GM18517 (cell line): ENCODE data around the gene WDR33.

Experiments used
- ATAC-seq: cut with Tn5 transposase; IDR thresholded peaks from one replicate; pipeline ENCODE4 v1.9.1; 2021; ENCODE audit warnings: mild to moderate bottlenecking, moderate library complexity; ENCODE audit not compliant: unreplicated experiment

The WDR33 gene

GRCh38 chr2:127698553-127699355 lies 112.2 kb downstream of the WDR33 start:
- no peak for ATAC-seq

GRCh38 chr2:127697482-127698180 lies 113.3 kb downstream of the WDR33 start:
- no peak for ATAC-seq

- ATAC-seq, result no peak
These were observed 115.2 kb downstream of the WDR33 start for GRCh38 chr2:127695491-127696472.

GRCh38 chr2:127694986-127695385 lies 116.0 kb downstream of the WDR33 start:
- no peak for ATAC-seq

- no peak for ATAC-seq
These were observed 120.3 kb downstream of the WDR33 start for GRCh38 chr2:127690696-127691095.

GRCh38 chr2:127688405-127688804 lies 122.6 kb downstream of the WDR33 start:
- no peak for ATAC-seq

- no peak for ATAC-seq
These were observed 125.4 kb downstream of the WDR33 start for GRCh38 chr2:127685410-127686080.

GRCh38 chr2:127683757-127684156 lies 127.2 kb downstream of the WDR33 start:
- ATAC-seq, result no peak

GRCh38 chr2:127683056-127683455 lies 127.9 kb downstream of the WDR33 start:
- ATAC-seq, result no peak

GRCh38 chr2:127681976-127682857 lies 128.8 kb downstream of the WDR33 start:
- ATAC-seq, result no peak

GRCh38 chr2:127681288-127681804 lies 129.6 kb downstream of the WDR33 start:
- no peak for ATAC-seq

GRCh38 chr2:127680706-127681287 lies 130.2 kb downstream of the WDR33 start:
- ATAC-seq, result no peak

- ATAC-seq, result no peak
These were observed 131.2 kb downstream of the WDR33 start for GRCh38 chr2:127679680-127680361.

- no peak for ATAC-seq
These were observed 132.0 kb downstream of the WDR33 start for GRCh38 chr2:127678991-127679390.

GRCh38 chr2:127678531-127678930 lies 132.4 kb downstream of the WDR33 start:
- no peak for ATAC-seq

GRCh38 chr2:127676906-127677305 lies 134.1 kb downstream of the WDR33 start:
- no peak for ATAC-seq

- no peak for ATAC-seq
These were observed 135.4 kb downstream of the WDR33 start, which contains the start of gene LIMS2 for GRCh38 chr2:127675331-127676261. Gene LIMS2, minus strand, starts transcription at chr2:127675530. Its CDS starts 506 bp downstream, at chr2:127675024.
